HepG2 (cell line): ENCODE measurements around the gene CCL19. TPM values are rescaled to one million over a fixed set of nuclear protein-coding genes. Genes with fewer than 3 reads are reported as not detected.

ENCODE experiments used
- ATAC-seq: fragments of 200-7000 bp; cut with Tn5 transposase; 3 replicates; pipeline ENCODE4 v1.9.1; 2020; ENCODE audit warnings: mild to moderate bottlenecking, moderate library complexity
- BruUV-seq: library from RNA; stranded (reverse); fragments of 400-500 nt; replicated peaks from 2 replicates; lab custom pipeline; 2021; lab: Mats Ljungman, UMichigan
- CTCF ChIA-PET: fragments of 300-600 bp; formaldehyde crosslinking; extraction: SDS; loops from one replicate; lab custom pipeline; 2021; ENCODE audit warnings: low total read pairs, inconsistent platforms, low intra/inter-chr PET ratio; lab: Yijun Ruan, JAX
- POLR2A ChIA-PET: fragments of 350-600 bp; sonication (Branson Sonifier 250); formaldehyde crosslinking; loops from one replicate; lab custom pipeline; 2020; ENCODE audit warnings: antibody characterized with exemption, inconsistent platforms; lab: Yijun Ruan, JAX
- DNase-seq: peaks from one replicate; pipeline ENCODE4 v3.0.0-alpha.2; 2015; ENCODE audit warnings: low spot score
- FAIRE-seq: peaks from 3 replicates; lab custom pipeline; 2011; peaks lifted over from hg19 to GRCh38; lab: Jason Lieb, UNC
- H2AFZ ChIP-seq: one replicate; pipeline ENCODE4 v1.6.1; 2011; ENCODE audit warnings: low read length, inconsistent platforms
- H3K27ac ChIP-seq: fragments of 300-600 bp; 3 replicates; pipeline ENCODE4 v1.8.0; 2011; ENCODE audit warnings: mixed run types, mild to moderate bottlenecking, mixed read lengths, low read length, inconsistent platforms; ENCODE audit not compliant: insufficient read depth; ENCODE audit errors: extremely low read length
- H3K27me3 ChIP-seq, 2 experiments: fragments of 200-600 bp in 1 of 2; 2 replicates in 1 of 2; 3 replicates in 1 of 2; pipeline versions ENCODE4 v1.6.0 to v1.8.0; 2011; ENCODE audit warnings: low read length in 2 of 2, mild to moderate bottlenecking in 2 of 2, moderate library complexity in 2 of 2, inconsistent platforms in 1 of 2; ENCODE audit not compliant: insufficient read depth in 2 of 2, control insufficient read depth in 1 of 2
- H3K36me3 ChIP-seq, 2 experiments: fragments of 200-600 bp in 1 of 2; replicated peaks in 1 of 2; 2 replicates in 1 of 2; 3 replicates in 1 of 2; pipeline versions ENCODE4 v1.5.1 to v1.8.0; 2011; ENCODE audit warnings: low read length in 2 of 2, inconsistent platforms in 1 of 2; ENCODE audit not compliant: insufficient read depth in 2 of 2, control insufficient read depth in 1 of 2
- H3K4me1 ChIP-seq: 2 replicates; pipeline ENCODE4 v1.5.1; 2012; ENCODE audit warnings: low read length, inconsistent platforms; ENCODE audit not compliant: insufficient read depth
- H3K4me2 ChIP-seq: 2 replicates; pipeline ENCODE4 v1.6.0; 2011; ENCODE audit warnings: low read depth, low read length, inconsistent platforms
- H3K4me3 ChIP-seq, 3 experiments: fragments of 200-600 bp in 1 of 3; sonication (generic), shearing (Covaris generic) in 1 of 3; replicated peaks in 1 of 3; 2 replicates each; pipeline ENCODE4 v1.5.1; 2011 to 2016; ENCODE audit warnings: low read length in 3 of 3, inconsistent platforms in 2 of 3, low read depth in 2 of 3, mild to moderate bottlenecking in 2 of 3, control low read depth in 1 of 3, mixed read lengths in 1 of 3; ENCODE audit not compliant: insufficient read depth in 1 of 3
- H3K79me2 ChIP-seq: one replicate; pipeline ENCODE4 v1.6.1; 2011; ENCODE audit warnings: low read length, inconsistent platforms; ENCODE audit not compliant: insufficient read depth
- H3K9ac ChIP-seq: 2 replicates; pipeline ENCODE4 v1.6.0; 2011; ENCODE audit warnings: mild to moderate bottlenecking, low read depth, low read length, inconsistent platforms; ENCODE audit not compliant: insufficient read depth
- H3K9me3 ChIP-seq: 2 replicates; pipeline ENCODE4 v1.5.1; 2012; ENCODE audit warnings: mild to moderate bottlenecking, low read length
- H4K20me1 ChIP-seq: 2 replicates; pipeline ENCODE4 v1.6.0; 2011; ENCODE audit warnings: inconsistent platforms, mild to moderate bottlenecking, low read length, moderate library complexity; ENCODE audit not compliant: insufficient read depth
- MAF1 ChIP-seq: sonication (generic); formaldehyde crosslinking; IDR thresholded peaks from 2 replicates; pipeline ENCODE4 v1.5.0; 2020; ENCODE audit warnings: missing genetic modification reagents, borderline replicate concordance
- NR1H2 ChIP-seq: sonication (generic); formaldehyde crosslinking; IDR thresholded peaks from 2 replicates; pipeline ENCODE4 v1.8.1; 2022; ENCODE audit warnings: low read depth, missing genetic modification reagents, borderline replicate concordance
- SP1 ChIP-seq, 2 experiments: fragments of 450-650 bp in 1 of 2; sonication (generic) in 1 of 2; formaldehyde crosslinking in 1 of 2; IDR thresholded peaks; 2 replicates each; pipeline versions ENCODE4 v1.4.0 to v1.6.1; 2016 to 2020; ENCODE audit warnings: missing genetic modification reagents in 1 of 2
- TRIM24 ChIP-seq: sonication (generic); formaldehyde crosslinking; IDR thresholded peaks from 2 replicates; pipeline ENCODE4 v1.8.0; 2022; ENCODE audit warnings: mild to moderate bottlenecking, missing genetic modification reagents
- ZBTB20 ChIP-seq: sonication (generic); formaldehyde crosslinking; IDR thresholded peaks from 2 replicates; pipeline ENCODE4 v1.8.1; 2023; ENCODE audit warnings: missing genetic modification reagents, low read depth, mild to moderate bottlenecking, borderline replicate concordance
- ZNF558 ChIP-seq: sonication (generic); formaldehyde crosslinking; IDR thresholded peaks from 2 replicates; pipeline ENCODE4 v1.9.0; 2022; ENCODE audit warnings: mild to moderate bottlenecking, missing genetic modification reagents, borderline replicate concordance
- ZZZ3 ChIP-seq: sonication (generic); formaldehyde crosslinking; IDR thresholded peaks from 2 replicates; pipeline ENCODE4 v1.4.0; 2020; ENCODE audit warnings: missing genetic modification reagents, mild to moderate bottlenecking, borderline replicate concordance
- WGBS: methylation state at CpG from one replicate; pipeline ENCODE4 v1.1.6; 2017; ENCODE audit warnings: low lambda C conversion rate; 5-methylcytosine and 5-hydroxymethylcytosine counted together
- in situ Hi-C: cut with HindIII; loops from 2 replicates; pipeline ENCODE4 v1.10.0; 2017; ENCODE audit warnings: low pct_unique_long_range_greater_than_20kb; ENCODE audit not compliant: extremely low pct_ligation_motif_present
- intact Hi-C: fragments of 100-400 bp; cut with micrococcal nuclease; formaldehyde crosslinking; loops from one replicate; pipeline ENCODE4 v1.10.0; 2022; ENCODE audit not compliant: unreplicated experiment
- polyA plus RNA-seq, 8 experiments: library from polyadenylated mRNA; depleted of rRNA in 3 of 8; stranded (reverse) in 7 of 8; unstranded in 1 of 8; fragments of >200 nt; fragmentation: Illumina TruSeq in 4 of 8; extraction: Trizol in 4 of 8; gene quantifications; 2 replicates each; pipeline versions ENCODE4 v1.2.1 to v1.2.3, GENCODE V29; 2011 to 2016; ENCODE audit warnings: low read depth in 4 of 8, missing spikeins in 1 of 8, mixed read lengths in 1 of 8; ENCODE audit not compliant: insufficient read depth in 1 of 8
- total RNA-seq, 5 experiments: library from RNA; depleted of rRNA; stranded (reverse); fragments of >200 nt; fragmentation: Illumina TruSeq; extraction: Trizol; gene quantifications; 2 replicates each; pipeline ENCODE4 v1.2.3, GENCODE V29; 2016; ENCODE audit warnings: low read depth in 1 of 5
- TF ChIP-seq, protein P1 (sequence below): sonication (generic); formaldehyde crosslinking; IDR thresholded peaks from 2 replicates; pipeline ENCODE4 v1.4.0; 2020; ENCODE audit warnings: missing genetic modification reagents; ENCODE audit errors: not compliant biosample characterization

CCL19 gene
- total and polyA plus RNA-seq, 2 of the 13 experiments (the other 11 are each of a cell fraction or from before 2014, with no cell fraction given), result not detected

DNA sequence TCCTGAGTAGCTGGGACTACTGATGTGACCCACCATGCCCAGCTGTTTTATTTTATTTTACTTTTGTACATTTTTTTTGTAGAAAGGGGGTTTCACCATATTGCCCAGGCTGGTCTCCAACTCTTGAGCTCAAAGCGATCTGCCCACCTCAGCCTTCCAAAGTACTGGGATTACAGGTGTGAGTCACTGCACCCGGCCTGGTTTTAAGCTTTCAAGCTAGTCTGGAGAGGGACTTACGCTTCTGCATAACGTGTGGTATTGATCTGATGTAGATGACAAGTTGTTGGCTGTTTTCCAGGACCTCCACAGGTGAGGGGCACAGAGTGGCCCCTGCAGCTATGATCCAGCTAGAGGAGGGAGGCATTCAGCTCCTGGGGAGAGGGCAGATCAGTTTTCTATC lies 25.6 kb upstream of the CCL19 start:
- Histone ChIP-seq H3K36me3 (no peaks in the 10 kb centered on the region), H3K9me3 (no peaks in the 10 kb centered on the region), H4K20me1 (no peaks in the 10 kb centered on the region), H3K79me2 (no peaks in the 10 kb centered on the region), H3K4me1 (peaks cover 9% of the 10 kb centered on the region; the same call in 1 of the 2 replicates), H3K27ac (no peak overlapping the region), H3K27me3 (peaks cover 0 to 5% of the 10 kb centered on the region in 2 experiments; a peak in 3 of 5 replicates), H3K4me2 (no peak overlapping the region), H3K4me3 (no peak overlapping the region), H3K9ac (no peak overlapping the region), H2AFZ (no peak overlapping the region)
- no peak for TF ChIP-seq ZZZ3
- no peak for TF ChIP-seq SP1 (IDR thresholded peaks at IDR 0.05)
- TF ChIP-seq SP1 (CRISPR knock-in tag; IDR thresholded peaks at IDR 0.05), result no peak
- no peak for TF ChIP-seq NR1H2
- TF ChIP-seq ZBTB20, result no peak
- BruUV-seq, result no TSS peak
- no peak for FAIRE-seq
- ATAC-seq, result no peak
- 37% methylated on average over 4 of the region's 4 CpGs for WGBS
- POLR2A ChIA-PET, result no interaction called here
- in situ Hi-C loops (no loop called here), intact Hi-C loops (no loop called here)
- CTCF ChIA-PET, result no interaction called here
- no peak for DNase-seq

DNA sequence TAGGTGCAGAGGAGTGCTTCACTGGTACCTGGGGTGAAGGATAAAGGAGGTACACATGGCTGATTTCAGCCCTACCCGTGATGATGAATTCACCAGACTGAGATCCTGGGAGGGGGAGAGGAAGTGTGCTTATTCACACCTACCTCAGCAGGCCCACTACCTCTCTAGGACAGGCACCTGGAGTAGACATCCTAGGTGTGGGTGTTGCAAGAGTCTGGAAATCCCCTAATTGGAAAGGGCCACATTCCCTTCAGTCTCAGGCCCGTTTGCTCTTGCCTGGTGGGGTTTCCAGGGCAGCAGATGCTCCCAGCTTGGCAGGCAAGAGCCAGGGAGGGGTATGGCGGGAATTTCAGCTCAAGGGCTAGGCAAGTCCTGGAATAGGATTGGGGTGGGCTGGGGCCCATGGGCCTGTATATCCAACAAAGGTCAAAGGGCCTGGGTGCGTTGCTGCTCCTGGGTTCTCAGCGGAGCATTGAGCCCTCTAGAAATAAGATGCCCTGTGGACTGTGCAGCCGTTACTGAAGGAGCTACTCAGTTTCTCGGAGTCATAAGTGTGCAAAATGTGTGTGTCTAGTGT lies 24.7 kb upstream of the CCL19 start:
- Histone ChIP-seq H3K27ac (no peak overlapping the region), H3K9ac (no peak overlapping the region), H3K4me2 (no peak overlapping the region), H3K79me2 (no peaks in the 10 kb centered on the region), H3K4me1 (peaks cover 9% of the 10 kb centered on the region; the same call in 1 of the 2 replicates), H2AFZ (no peak overlapping the region), H3K4me3 (no peak overlapping the region), H4K20me1 (no peaks in the 10 kb centered on the region), H3K9me3 (no peaks in the 10 kb centered on the region), H3K27me3 (peaks cover 0 to 5% of the 10 kb centered on the region in 2 experiments; a peak in 3 of 5 replicates), H3K36me3 (no peaks in the 10 kb centered on the region)
- FAIRE-seq (no peak), ATAC-seq (no peak), DNase-seq (no peak)
- in situ Hi-C loops (no loop called here), intact Hi-C loops (no loop called here)
- ChIA-PET POLR2A (no interaction called here), CTCF (no interaction called here)
- TF ChIP-seq, protein P1, sequence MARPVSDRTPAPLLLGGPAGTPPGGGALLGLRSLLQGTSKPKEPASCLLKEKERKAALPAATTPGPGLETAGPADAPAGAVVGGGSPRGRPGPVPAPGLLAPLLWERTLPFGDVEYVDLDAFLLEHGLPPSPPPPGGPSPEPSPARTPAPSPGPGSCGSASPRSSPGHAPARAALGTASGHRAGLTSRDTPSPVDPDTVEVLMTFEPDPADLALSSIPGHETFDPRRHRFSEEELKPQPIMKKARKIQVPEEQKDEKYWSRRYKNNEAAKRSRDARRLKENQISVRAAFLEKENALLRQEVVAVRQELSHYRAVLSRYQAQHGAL (CRISPR knock-in tag), result no peak
- TF ChIP-seq ZNF558 (CRISPR knock-in tag) (no peak), TRIM24 (CRISPR knock-in tag) (no peak), MAF1 (CRISPR knock-in tag) (no peak)
- BruUV-seq, result no TSS peak
- WGBS, result 7% methylated on average over 5 of the region's 7 CpGs
